Jurkat, Clone E6-1 (cell line): ENCODE results near the gene RRN3. TPM values are rescaled to one million over a fixed set of nuclear protein-coding genes. Genes with fewer than 3 reads are reported as not detected.
"Not testable (repeated sequence)": the region's sequence is repeated elsewhere in the genome, so short reads cannot be mapped to it uniquely, and the experiment has no call there.

Source experiments
- DNase-seq: peaks from one replicate; pipeline ENCODE4 v3.0.0-alpha.2; 2011; ENCODE audit warnings: low read depth, low spot score
- H3K4me3 ChIP-seq: 2 replicates; pipeline ENCODE4 v1.5.1; 2011; ENCODE audit warnings: mild to moderate bottlenecking, low read length, control low read depth, moderate library complexity
- polyA plus RNA-seq: library from polyadenylated mRNA; unstranded; fragments of >200 nt; gene quantifications from one replicate; pipeline ENCODE4 v1.2.1, GENCODE V29; 2012; ENCODE audit warnings: missing spikeins; ENCODE audit not compliant: insufficient read length, insufficient read depth

The RRN3 gene, protein sequence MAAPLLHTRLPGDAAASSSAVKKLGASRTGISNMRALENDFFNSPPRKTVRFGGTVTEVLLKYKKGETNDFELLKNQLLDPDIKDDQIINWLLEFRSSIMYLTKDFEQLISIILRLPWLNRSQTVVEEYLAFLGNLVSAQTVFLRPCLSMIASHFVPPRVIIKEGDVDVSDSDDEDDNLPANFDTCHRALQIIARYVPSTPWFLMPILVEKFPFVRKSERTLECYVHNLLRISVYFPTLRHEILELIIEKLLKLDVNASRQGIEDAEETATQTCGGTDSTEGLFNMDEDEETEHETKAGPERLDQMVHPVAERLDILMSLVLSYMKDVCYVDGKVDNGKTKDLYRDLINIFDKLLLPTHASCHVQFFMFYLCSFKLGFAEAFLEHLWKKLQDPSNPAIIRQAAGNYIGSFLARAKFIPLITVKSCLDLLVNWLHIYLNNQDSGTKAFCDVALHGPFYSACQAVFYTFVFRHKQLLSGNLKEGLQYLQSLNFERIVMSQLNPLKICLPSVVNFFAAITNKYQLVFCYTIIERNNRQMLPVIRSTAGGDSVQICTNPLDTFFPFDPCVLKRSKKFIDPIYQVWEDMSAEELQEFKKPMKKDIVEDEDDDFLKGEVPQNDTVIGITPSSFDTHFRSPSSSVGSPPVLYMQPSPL
- polyA plus RNA-seq = 32.4 TPM

DNA sequence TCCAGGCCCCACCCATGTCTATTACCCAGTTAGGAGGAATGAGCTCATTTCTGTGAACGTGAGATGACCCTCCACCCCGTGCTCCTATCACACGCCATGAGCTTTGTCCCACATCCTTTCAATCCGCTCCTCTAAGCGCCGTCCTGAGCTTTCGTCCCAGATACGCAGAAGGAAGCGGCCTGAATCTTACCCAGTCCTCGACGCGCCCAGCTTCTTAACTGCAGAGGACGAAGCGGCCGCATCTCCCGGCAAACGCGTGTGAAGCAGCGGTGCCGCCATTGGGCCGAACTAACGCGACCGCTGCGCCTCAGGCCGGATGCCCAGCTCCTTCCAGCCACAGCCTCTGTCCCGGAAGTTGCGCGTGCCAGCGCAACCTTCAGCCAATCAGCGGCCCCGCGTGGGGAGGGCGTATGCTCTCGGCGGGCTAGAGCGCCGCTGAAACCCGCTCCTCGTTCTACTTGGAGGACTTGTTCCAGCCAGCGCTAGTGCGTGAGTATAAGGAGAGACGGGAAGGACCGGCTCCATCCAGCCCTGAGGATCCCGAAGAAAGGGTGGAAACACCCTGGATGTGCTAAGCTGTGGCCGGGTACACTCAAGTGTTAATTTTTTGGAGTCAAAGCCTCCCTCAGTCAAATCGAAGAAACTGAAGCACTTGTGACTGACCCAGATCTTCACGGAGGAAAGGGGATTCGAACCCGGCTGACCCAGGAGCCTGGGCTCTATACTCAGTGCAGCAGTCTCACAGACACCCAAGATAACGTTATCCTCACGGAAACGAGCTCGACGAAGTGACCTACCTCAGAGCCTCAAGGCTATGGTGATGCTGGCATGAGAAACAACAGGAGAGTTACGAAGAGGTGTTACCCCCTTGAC, at the start of gene RRN3:
TSS of gene RRN3 (minus strand) at position 318 of the 873 bp plus-strand sequence. CDS start at position 279, 39 bp downstream.
- peak within 1 kb of the TSS; percentile 75 for H3K4me3 ChIP-seq
- DNase-seq = peak; percentile 83

DNA sequence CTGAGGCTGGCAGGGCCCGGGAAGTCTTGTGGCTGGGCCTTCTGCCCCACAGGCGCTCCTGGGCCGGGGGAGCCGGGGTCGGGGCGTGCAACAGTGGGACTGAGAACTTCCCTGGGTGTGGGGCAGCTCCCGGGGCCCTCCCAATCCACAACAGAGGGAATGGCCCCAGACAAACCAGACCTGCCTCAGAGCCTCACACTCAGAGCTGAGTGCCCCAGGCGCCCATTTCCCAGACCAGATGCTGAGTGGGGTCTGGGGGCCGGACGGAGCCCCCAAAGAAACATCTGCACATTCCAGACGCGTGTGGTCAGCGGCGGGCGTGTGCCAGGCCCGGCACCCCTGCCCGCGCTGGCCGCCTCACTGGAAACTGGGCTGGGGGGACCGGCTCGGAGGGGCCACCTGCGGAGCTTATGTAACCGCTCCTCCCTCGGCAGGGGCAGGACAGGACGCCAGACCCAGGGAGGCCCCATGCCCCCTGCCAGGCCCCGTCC, 49.6 kb upstream of the RRN3 start:
- not testable (repeated sequence) for DNase-seq, H3K4me3 ChIP-seq

DNA sequence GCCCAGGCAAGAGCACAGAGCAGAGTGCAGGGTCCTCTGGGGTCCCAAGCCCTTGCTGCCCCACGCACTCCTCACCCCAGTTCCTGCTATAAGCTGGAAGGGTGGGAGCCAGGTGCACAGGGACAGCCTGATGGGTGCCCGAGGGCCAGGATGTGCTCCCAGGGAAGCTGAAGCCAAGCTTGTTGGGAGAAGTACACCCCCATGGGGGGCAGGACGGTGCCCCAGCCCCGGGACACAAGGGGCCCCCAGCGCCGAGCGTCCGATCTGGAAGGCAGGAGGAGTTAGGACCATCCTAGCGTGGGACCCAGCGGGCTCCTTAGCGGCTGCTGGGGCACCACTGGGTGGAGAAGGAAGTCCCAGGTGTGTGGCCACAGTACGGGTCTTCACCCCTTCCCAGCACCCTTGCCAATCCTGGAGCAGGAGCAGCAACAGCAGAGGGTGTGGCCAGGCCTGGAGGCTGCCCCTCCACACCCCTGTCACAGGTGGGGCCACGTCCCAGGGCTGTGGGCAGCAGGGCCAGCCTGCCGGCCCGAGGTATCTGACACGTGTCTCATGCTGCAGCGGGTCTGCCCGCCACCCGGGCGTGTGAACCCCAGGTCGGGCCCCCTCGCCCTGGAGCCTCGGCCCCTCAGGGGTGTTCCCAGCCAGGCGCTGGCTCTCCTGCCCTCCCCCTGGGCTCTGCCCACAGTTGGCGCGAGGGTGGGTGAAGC, 49.0 kb upstream of the RRN3 start:
- DNase-seq, H3K4me3 ChIP-seq: not testable (repeated sequence)

DNA sequence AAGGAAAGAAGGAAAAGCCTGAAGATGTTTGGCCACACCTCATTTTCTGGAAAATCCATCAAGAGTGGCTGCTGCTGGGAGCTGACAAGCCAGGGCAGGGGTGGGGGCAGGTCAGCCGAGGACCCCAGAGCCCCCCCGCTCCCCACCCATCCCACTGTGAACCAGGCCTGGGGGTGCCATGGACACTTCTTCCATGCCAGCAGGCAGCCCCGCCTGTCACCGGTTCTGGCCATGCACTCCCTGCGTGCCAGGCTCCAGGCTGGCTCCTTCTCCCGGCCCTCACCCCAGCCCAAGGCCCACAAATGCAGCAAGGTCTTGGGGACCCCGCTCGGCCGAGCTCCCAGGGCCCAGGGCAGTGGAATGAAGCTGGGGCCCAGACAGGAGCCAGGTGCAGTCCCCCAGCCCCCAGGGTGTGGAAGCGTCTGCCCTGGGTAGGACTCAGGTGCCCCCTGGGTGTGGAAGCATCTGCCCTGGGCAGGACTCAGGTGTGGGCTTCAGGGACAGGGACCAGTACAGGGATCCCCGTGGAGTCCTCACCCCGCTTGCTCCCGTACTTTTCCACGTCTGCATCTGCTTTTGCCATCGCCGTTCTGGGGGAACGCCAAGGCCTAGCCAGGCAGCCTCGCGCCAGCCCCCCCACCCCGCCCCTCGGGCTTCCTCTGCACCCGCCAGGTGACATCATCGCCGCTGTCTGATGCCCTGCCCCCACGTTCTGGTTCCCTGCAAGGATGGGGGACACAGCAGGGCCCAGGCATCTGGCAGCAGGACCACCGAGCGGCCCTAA, 48.2 kb upstream of the RRN3 start:
- H3K4me3 ChIP-seq, DNase-seq: not testable (repeated sequence)

DNA sequence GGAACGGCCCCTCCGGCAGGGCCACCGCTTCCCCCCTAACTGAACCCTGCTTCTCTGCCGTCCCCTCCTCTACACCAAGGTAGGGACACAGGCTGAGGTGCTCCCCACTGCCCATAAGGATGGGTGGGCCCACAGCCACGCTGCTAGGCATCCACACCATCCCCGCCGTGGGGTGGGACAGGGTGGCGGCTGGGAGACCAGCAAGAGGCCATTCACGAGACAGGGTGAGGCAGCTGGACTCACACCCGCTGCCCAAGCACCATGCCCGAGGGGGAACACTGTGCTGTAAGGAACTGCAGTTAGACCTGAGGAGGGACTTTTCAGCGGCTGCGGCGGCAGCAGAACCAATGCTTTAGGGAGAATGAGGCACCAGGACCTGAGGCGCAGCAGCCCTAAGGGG, 47.5 kb upstream of the RRN3 start:
- no peak overlapping the region for H3K4me3 ChIP-seq
- DNase-seq = no peak

DNA sequence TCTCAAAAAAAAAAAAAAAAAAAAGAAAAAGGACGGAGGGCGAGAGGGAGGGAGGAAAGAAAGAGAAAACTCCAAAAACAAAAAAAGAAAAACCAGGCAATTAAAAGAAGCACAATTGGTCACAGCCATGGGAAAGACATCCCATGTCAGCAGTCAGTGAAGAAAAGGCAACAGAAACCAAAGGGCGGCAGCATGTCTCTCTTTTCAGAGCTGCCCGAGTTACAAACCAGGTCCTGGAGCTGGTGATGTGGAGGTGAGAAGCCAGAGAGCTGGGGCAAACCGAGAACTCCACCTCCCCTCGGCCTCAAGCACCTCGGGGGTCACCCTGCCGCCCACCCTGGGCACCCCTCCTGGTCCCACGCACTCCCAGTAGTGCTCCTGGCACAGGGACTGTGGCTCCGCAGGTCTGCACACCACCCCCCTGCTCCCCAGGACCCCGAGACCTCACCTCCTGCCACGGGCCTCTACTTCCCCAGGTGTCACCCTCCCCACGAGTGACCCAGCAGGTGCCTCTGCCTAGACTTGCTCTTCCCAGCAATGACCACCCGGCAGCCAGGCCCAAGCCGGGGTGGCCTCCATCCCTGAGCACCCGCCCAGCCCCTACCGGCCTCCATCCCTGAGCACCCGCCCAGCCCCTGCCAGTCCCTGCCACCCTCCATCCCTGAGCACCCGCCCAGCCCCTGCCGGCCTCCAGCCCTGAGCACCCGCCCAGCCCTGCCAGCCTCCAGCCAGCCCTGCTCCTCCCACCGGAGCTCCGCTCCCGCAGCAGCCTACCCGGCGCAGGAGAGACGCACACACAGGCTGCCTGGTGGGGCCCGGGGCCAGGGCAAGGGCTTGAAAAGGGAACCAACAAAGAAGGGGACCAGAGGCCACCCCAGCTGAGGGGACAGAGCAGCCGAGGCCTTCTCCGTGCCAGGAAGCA, 46.6 kb upstream of the RRN3 start:
- not testable (repeated sequence) for H3K4me3 ChIP-seq, DNase-seq

DNA sequence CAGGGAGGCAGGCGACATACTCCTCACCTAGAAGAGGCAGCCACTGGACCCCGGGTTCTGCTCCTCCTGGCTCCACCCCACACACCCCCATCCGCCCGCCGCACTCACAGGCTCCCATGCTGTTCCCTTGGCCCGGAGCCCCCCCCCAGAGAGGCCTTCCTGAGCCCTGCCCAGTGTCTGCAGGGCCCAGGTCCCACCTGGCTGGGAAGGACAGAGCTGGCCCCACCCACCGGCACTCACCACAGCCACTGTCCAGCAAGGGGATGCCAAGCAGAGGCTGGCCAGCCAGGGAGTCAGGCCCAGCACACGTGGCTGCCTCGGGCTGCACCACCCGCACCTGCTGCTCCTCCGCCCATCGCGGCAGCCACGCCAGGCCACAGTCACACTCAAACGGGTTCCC, 43.4 kb upstream of the RRN3 start:
- H3K4me3 ChIP-seq, DNase-seq: not testable (repeated sequence)

DNA sequence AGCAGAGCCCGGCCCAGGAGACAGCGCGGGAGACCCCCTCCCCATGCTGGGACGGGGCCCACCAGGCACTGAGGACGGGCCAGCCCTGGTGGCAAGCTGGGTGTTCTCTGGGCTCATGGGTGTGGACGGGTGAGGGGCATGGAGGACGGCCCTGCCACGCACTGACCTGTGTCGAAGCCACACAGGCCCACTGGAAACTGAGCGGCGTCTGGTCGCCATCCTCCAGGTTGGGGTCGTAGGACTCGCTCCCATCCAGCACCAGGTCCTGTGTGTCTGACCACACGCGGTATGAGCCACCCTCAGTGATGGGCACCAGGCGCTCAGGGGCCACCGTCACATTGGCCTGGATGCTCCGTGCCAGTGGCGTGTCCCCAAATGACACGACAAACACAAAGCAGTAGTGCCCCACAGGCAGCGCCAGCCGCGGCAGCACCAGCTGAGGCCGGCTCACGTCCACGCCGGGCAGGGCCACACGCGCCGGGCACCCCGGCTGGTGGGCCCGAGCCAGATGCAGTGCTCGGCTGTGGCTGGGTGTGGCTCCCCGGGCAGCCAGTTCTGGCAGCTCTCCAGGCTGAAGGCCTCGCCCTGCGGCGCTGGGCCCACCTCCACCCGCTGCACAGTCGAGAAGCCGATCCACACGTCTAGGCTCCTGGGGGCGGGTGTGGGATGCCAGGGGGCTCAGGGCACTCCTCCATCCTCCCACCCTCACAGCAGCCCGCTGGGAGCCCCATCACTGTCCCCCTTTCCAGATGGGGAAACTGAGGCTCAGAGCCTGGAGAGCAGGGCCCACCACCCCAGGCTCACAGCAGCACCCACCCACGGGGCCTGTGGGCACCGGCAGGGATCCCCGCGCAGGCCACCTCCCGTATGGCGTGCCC, 41.6 kb upstream of the RRN3 start:
- not testable (repeated sequence) for H3K4me3 ChIP-seq, DNase-seq

DNA sequence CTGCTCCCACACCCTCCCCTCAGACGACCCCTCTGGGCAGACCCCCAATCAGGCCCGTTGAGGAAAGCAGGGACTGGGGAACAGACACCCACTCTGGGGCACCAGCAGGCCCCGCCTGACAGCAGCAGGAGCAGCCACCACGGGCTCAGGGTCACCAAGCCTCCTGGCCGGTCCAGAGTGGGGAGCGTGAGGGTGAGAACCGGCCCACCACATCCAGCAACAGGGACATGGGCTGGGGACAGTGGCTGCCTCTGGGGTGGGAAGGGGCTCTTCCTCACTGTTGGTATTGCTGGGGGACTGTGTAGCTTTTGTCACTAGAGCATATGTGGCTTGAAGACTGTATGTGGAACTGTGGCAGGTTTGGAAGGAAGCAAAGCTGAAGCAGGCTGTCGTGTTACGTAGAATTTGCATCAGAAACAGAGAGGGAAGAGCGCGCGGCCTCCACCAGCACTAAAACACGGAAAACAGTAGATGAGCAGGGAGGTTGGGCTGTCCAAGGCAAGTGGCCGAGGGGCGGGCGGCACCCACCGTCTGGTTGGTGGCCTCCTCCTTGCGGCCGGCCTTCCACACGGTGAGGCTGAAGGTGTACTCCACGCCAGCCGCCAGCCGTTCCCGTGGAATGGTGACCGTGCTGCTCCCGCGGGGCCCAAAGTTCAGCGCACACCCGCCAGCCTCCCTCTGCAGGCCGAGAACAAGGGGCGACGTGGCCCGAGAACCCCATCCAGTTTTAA, 40.8 kb upstream of the RRN3 start:
- not testable (repeated sequence) for DNase-seq, H3K4me3 ChIP-seq

DNA sequence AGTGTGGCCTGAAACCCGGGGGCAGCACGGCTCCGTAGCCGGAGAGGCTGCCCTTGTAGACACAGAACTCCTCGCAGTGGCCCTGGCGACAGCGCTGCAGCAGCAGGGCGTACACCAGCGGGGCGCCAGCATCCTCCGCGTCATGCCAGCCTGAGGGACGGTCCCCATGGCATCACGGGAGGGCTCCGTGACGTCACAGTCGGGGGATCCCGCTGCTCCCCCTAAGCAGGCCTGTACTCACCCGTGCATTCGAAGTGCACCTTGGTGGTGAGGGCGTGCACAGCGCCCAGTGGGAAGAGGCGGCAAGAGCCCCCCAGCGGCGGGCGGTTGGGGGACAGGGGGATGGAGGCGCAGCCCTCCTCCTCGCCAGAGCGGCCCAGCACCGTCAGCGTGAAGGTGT, 39.5 kb upstream of the RRN3 start:
- not testable (repeated sequence) for H3K4me3 ChIP-seq, DNase-seq

DNA sequence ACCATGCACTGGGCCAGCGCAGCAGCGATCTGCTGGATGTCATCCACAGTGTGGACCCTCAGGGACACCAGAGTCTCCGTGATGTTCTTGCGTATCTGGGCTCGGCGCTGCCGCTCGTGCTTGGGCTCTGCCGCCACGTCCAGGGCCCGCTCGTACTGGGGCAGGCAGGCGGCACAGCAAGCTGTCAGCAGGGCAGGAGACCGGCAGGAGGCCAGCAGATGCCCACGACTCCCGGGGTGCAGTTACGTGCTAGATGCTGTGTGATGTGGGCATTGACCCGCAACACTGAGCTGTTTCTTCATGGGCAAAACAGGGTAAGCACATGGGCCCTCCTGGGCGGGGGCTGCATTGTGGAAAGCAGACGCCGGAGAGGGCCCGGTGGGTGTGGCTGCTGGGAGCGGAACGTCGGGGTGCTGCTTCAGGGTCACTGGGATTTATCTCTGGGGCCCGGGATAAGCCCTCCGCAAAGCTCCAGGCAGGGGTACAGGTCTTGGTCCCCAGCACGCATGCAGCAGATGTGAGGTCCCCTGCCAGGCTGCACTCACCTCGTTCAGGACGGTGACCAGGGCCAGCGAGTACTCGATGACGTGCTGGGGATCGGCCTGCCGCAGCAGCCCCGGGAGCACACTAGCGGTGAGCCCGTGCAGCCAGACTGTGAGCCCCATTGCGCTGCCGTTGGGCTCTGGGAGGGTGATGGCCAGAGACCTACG, 38.8 kb upstream of the RRN3 start:
- not testable (repeated sequence) for DNase-seq, H3K4me3 ChIP-seq

DNA sequence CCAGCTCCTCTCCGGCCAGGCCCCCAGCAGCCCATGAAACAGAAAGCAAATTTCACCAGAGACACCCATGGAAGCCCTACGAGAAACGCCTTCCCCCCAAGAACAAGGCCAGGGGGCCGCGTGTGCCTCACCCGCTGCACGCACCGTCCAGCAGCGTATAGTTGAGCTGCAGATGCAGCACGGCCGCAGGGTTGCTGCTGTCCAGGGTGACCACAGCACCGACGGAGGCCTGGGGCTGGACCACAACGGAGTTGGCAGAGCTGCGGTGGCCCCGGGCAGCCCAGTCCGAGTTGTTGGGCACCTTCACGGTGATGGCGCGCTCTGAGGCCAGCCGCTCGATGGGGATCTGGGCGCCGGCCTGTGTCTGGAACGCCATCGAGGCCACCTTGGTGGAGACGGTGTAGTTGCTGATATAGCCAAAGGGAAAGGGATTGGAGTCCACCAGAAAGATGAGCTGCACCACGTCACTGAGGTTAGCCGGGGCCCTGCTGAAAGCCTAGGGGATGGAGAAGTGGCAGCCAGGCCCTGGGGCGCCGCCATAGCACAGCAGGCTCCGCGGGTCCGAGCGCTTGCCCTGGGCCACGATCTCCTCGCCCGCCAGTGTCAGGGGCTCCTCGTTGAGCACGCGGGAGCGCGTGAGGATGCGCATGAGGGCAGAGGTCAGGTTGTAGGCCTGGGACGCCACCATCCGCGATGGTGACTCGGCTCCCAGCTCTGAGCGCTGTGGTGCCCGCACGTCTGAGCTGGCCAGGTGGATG, 37.0 kb upstream of the RRN3 start:
- DNase-seq, H3K4me3 ChIP-seq: not testable (repeated sequence)

DNA sequence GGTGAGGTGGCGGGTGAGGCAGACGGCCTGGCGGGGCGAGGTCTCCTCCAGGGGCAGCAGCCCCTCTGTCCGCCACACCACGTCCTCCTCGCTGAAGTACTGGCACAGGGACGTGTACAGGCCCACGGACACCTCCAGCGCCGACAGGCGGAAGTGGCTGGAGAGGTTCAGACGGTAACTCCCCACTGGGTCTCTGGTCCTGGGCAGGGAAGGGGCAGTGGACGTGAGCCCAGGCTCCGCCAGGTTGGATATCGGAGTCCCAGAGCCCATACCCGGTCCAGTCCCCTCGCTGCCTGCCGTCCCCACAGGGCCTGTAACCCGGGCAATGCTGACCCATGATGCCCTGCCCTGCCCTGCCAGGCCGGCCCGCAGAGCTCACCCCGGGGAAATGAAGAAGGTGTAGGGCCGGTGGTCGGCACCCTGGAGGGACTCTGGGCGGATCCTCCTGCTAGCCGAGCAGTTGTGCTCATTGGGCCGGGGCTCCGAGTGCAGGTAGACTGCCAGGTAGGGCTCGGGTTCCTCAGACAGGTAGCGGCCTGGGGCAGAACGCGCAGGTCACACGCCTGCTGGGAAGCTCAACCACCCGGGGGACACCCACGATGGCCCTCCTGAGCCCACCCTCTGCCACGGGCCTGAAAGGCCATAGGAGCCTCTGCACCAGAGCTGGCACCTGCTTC, 36.3 kb upstream of the RRN3 start:
- not testable (repeated sequence) for H3K4me3 ChIP-seq, DNase-seq
